Fibroblast of lung (primary cell): ENCODE results near the gene MIOS. TPM values are rescaled to one million over a fixed set of nuclear protein-coding genes. Genes with fewer than 3 reads are reported as not detected.

Experiments used
- DNase-seq, 2 donors: peaks; one replicate each; pipeline versions ENCODE4 v3.0.0 to v3.0.0-alpha.2; 2010; ENCODE audit warnings: low read depth in 2 of 2
- H2AFZ ChIP-seq: 2 replicates; pipeline ENCODE4 v1.5.1; 2012; ENCODE audit warnings: low read length, control low read depth, inconsistent platforms
- H3K27ac ChIP-seq: 2 replicates; pipeline ENCODE4 v1.5.1; 2011; ENCODE audit warnings: low read length, control low read depth; ENCODE audit not compliant: insufficient read depth
- H3K27me3 ChIP-seq: 2 replicates; pipeline ENCODE4 v1.5.1; 2011; ENCODE audit warnings: mild to moderate bottlenecking, low read length; ENCODE audit not compliant: control insufficient read depth, insufficient read depth
- H3K36me3 ChIP-seq: 2 replicates; pipeline ENCODE4 v1.5.1; 2011; ENCODE audit warnings: low read length; ENCODE audit not compliant: control insufficient read depth, insufficient read depth
- H3K4me1 ChIP-seq: 2 replicates; pipeline ENCODE4 v1.5.1; 2011; ENCODE audit warnings: low read length; ENCODE audit not compliant: control insufficient read depth, insufficient read depth; ENCODE audit errors: extremely low read depth
- H3K4me2 ChIP-seq: 2 replicates; pipeline ENCODE4 v1.5.1; 2011; ENCODE audit warnings: low read length, control low read depth; ENCODE audit not compliant: insufficient read depth; ENCODE audit errors: extremely low read depth
- H3K4me3 ChIP-seq, 4 experiments: fragments of 200-600 bp in 1 of 4; sonication (generic) in 1 of 4; replicated peaks in 1 of 4; 2 replicates each; pipeline ENCODE4 v1.5.1; 2011 to 2016; ENCODE audit warnings: low read length in 4 of 4, low read depth in 3 of 4, mild to moderate bottlenecking in 3 of 4, control low read depth in 2 of 4, inconsistent platforms in 1 of 4, mixed read lengths in 1 of 4; ENCODE audit not compliant: insufficient read depth in 1 of 4; ENCODE audit errors: control extremely low read depth in 1 of 4
- H3K79me2 ChIP-seq: 2 replicates; pipeline ENCODE4 v1.5.1; 2012; ENCODE audit warnings: mild to moderate bottlenecking, low read length, inconsistent platforms; ENCODE audit not compliant: control insufficient read depth, insufficient read depth
- H3K9ac ChIP-seq: 2 replicates; pipeline ENCODE4 v1.5.1; 2011; ENCODE audit warnings: mild to moderate bottlenecking, low read length, control low read depth; ENCODE audit not compliant: insufficient read depth
- H3K9me3 ChIP-seq: 2 replicates; pipeline ENCODE4 v1.5.1; 2012; ENCODE audit warnings: low read depth, low read length; ENCODE audit not compliant: control insufficient read depth, insufficient read depth
- H4K20me1 ChIP-seq: 2 replicates; pipeline ENCODE4 v1.5.1; 2011; ENCODE audit warnings: low read length; ENCODE audit not compliant: control insufficient read depth, insufficient read depth; ENCODE audit errors: extremely low read depth
- EZH2 ChIP-seq: IDR thresholded peaks from 2 replicates; pipeline ENCODE4 v1.5.1; 2012; ENCODE audit warnings: low read length, control low read depth, mild to moderate bottlenecking; ENCODE audit errors: missing control alignments
- polyA plus RNA-seq, 2 donors: library from polyadenylated mRNA; depleted of rRNA in 1 of 2; stranded (reverse) in 1 of 2; unstranded in 1 of 2; fragments of >200 nt; gene quantifications; 2 replicates each; pipeline ENCODE4 v1.2.1, GENCODE V29; 2011 to 2012; ENCODE audit warnings: missing spikeins in 1 of 2
- total RNA-seq: library from RNA; depleted of rRNA; stranded (reverse); fragments of >200 nt; gene quantifications from 2 replicates; pipeline ENCODE4 v1.2.1, GENCODE V29; 2014
- TF ChIP-seq, protein P1 (sequence below), 2 donors: IDR thresholded peaks in 1 of 2; conservative IDR thresholded peaks in 1 of 2; 1 replicate in 1 of 2; 2 replicates in 1 of 2; pipeline ENCODE4 v1.5.1; 2011 to 2012; ENCODE audit warnings: low read length in 2 of 2, control low read depth in 1 of 2, inconsistent platforms in 1 of 2, low read depth in 1 of 2, mild to moderate bottlenecking in 1 of 2

MIOS gene
- total and polyA plus RNA-seq, 2 donors (not counting 1 experiment from before 2014, with no cell fraction given), result 16.4 to 30.9 TPM

DNA sequence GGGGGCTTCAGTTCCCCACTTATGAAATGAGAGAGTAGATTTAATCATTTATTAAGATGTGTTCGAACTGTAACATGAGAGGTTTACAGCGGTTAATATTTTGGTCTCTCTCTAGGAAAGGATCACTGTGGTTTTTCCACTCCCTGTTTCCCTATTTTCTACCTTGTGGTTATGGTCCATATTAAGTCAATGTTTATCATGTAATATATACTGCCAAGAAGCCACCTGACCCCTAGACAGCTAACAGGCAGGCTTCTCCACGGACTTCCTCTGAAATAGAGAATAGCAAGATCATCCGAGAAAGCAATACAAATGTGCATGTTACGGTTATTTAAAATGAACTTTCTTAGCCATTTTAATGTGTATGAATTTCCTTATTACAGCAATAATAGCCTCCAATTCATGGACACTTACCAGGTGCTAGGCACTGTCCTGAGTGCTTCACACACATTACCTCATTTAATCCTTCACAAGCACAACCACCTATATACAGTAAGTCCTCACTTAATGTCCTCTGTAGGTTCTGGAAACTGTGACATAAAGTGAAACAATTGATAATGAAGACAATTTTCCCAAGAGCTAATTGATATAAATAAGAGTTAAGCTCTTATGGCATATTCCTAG lies 30.2 kb upstream of the MIOS start:
- TF ChIP-seq EZH2, result no peak
- TF ChIP-seq, protein P1, sequence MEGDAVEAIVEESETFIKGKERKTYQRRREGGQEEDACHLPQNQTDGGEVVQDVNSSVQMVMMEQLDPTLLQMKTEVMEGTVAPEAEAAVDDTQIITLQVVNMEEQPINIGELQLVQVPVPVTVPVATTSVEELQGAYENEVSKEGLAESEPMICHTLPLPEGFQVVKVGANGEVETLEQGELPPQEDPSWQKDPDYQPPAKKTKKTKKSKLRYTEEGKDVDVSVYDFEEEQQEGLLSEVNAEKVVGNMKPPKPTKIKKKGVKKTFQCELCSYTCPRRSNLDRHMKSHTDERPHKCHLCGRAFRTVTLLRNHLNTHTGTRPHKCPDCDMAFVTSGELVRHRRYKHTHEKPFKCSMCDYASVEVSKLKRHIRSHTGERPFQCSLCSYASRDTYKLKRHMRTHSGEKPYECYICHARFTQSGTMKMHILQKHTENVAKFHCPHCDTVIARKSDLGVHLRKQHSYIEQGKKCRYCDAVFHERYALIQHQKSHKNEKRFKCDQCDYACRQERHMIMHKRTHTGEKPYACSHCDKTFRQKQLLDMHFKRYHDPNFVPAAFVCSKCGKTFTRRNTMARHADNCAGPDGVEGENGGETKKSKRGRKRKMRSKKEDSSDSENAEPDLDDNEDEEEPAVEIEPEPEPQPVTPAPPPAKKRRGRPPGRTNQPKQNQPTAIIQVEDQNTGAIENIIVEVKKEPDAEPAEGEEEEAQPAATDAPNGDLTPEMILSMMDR (conservative IDR thresholded peaks at IDR 0.05 in 1 of 2, IDR thresholded peaks at IDR 0.05 in 1 of 2; ENCODE audit: low read depth in 1 of 2, low read length in 2 of 2), result no peak
- H4K20me1 ChIP-seq, result no peaks in the 10 kb centered on the region
- H3K9me3 ChIP-seq, result no peaks in the 10 kb centered on the region
- H3K36me3 ChIP-seq, result no peaks in the 10 kb centered on the region
- H3K27me3 ChIP-seq, result no peaks in the 10 kb centered on the region
- no peak overlapping the region for H2AFZ ChIP-seq
- no peak overlapping the region for H3K9ac ChIP-seq
- no peaks in the 10 kb centered on the region for H3K79me2 ChIP-seq
- H3K4me1 ChIP-seq, result peaks cover under 1% of the 10 kb centered on the region
- H3K4me3 ChIP-seq, result no peak overlapping the region
- no peak overlapping the region for H3K4me2 ChIP-seq
- H3K27ac ChIP-seq, result no peak overlapping the region
- DNase-seq, result no peak

DNA sequence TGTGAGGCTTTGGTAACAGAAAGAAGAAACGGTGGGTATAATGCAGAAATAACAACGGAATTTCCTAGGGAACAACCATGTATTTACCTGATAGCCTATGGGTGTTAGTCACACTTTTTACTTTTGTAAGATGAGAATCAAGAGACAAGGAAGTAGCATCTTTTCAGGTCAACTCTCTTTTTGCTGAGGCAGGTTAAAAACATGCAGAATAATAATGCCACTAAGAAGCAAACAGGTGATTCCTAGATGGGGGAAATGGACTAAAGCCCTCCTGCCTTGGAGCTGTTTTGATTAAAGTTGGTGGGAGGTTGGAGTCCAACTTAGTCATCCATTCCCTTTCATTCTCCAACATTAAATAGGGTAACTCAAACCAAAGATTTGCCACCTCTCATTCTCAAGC lies 29.0 kb upstream of the MIOS start:
- H3K79me2 ChIP-seq, result no peaks in the 10 kb centered on the region
- no peak overlapping the region for H3K9ac ChIP-seq
- H2AFZ ChIP-seq, result no peak overlapping the region
- DNase-seq, result no peak
- no peaks in the 10 kb centered on the region for H4K20me1 ChIP-seq
- no peaks in the 10 kb centered on the region for H3K27me3 ChIP-seq
- H3K27ac ChIP-seq, result no peak overlapping the region
- no peak overlapping the region for H3K4me3 ChIP-seq
- H3K9me3 ChIP-seq, result no peaks in the 10 kb centered on the region
- no peak overlapping the region for H3K4me2 ChIP-seq
- peaks cover 2% of the 10 kb centered on the region for H3K4me1 ChIP-seq
- H3K36me3 ChIP-seq, result no peaks in the 10 kb centered on the region
- TF ChIP-seq, protein P1 (conservative IDR thresholded peaks at IDR 0.05 in 1 of 2, IDR thresholded peaks at IDR 0.05 in 1 of 2; ENCODE audit: low read depth in 1 of 2, low read length in 2 of 2), result no peak
- no peak for TF ChIP-seq EZH2

DNA sequence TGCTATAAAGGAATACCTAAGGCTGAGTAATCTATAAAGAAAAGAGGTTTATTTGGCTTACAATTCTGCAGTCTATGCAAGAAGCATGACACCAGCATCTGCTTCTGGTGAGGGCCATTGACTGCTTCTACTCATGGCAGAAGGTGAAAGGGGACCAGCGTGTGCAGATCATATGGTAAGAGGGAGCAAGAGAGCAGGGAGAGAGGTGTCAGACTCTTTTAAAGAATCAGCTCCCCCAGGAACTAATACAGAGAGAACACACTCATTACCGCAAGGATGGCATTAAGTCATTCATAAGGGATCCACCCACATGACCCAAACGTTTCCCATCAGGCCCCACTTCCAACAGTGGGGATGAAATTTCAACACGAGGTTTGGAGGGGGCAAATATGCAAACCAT lies 27.5 kb upstream of the MIOS start:
- no peaks in the 10 kb centered on the region for H3K36me3 ChIP-seq
- H3K9me3 ChIP-seq, result no peaks in the 10 kb centered on the region
- H2AFZ ChIP-seq, result no peak overlapping the region
- no peak for DNase-seq
- H3K4me3 ChIP-seq, result no peak overlapping the region
- H3K27ac ChIP-seq, result no peak overlapping the region
- H3K4me1 ChIP-seq, result peaks cover 2% of the 10 kb centered on the region
- no peak overlapping the region for H3K4me2 ChIP-seq
- TF ChIP-seq, protein P1 (conservative IDR thresholded peaks at IDR 0.05 in 1 of 2, IDR thresholded peaks at IDR 0.05 in 1 of 2; ENCODE audit: low read depth in 1 of 2, low read length in 2 of 2), result no peak
- TF ChIP-seq EZH2, result no peak
- H4K20me1 ChIP-seq, result no peaks in the 10 kb centered on the region
- no peak overlapping the region for H3K9ac ChIP-seq
- H3K27me3 ChIP-seq, result no peaks in the 10 kb centered on the region
- H3K79me2 ChIP-seq, result no peaks in the 10 kb centered on the region
